H9 (cell line): Measurements from ENCODE around the gene AKIRIN2. TPM values are rescaled to one million over a fixed set of nuclear protein-coding genes. Genes with fewer than 3 reads are reported as not detected.

Experiments used
- DNase-seq: peaks from one replicate; pipeline ENCODE4 v3.0.0-alpha.2; 2017
- H2AFZ ChIP-seq: one replicate; pipeline ENCODE4 v1.6.1; 2013; ENCODE audit warnings: mild to moderate bottlenecking, low read length, control low read depth, moderate library complexity
- H2AK5ac ChIP-seq: 2 replicates; pipeline ENCODE4 v1.6.1; 2013; ENCODE audit warnings: low read length, control low read depth, mixed read lengths; ENCODE audit not compliant: insufficient read length
- H2BK120ac ChIP-seq: one replicate; pipeline ENCODE4 v1.6.1; 2013; ENCODE audit warnings: low read depth, mild to moderate bottlenecking, low read length, control low read depth, inconsistent platforms; ENCODE audit not compliant: poor library complexity, severe bottlenecking
- H2BK12ac ChIP-seq: 2 replicates; pipeline ENCODE4 v1.6.1; 2013; ENCODE audit warnings: low read length, control low read depth, mixed read lengths, low read depth; ENCODE audit not compliant: insufficient read length
- H2BK15ac ChIP-seq: 2 replicates; pipeline ENCODE4 v1.6.1; 2013; ENCODE audit warnings: low read depth, low read length, control low read depth
- H2BK20ac ChIP-seq: one replicate; pipeline ENCODE4 v1.6.1; 2013; ENCODE audit warnings: low read depth, mild to moderate bottlenecking, low read length, control low read depth, inconsistent platforms; ENCODE audit not compliant: poor library complexity, severe bottlenecking
- H2BK5ac ChIP-seq: 2 replicates; pipeline ENCODE4 v1.6.1; 2013; ENCODE audit warnings: low read length, control low read depth, mixed read lengths; ENCODE audit not compliant: insufficient read length
- H3K14ac ChIP-seq: 2 replicates; pipeline ENCODE4 v1.6.1; 2013; ENCODE audit warnings: low read length, control low read depth; ENCODE audit not compliant: insufficient read depth
- H3K18ac ChIP-seq: 2 replicates; pipeline ENCODE4 v1.6.1; 2013; ENCODE audit warnings: low read depth, mild to moderate bottlenecking, mixed read lengths, low read length, control low read depth; ENCODE audit not compliant: insufficient read length
- H3K23ac ChIP-seq: 2 replicates; pipeline ENCODE4 v1.6.1; 2013; ENCODE audit warnings: low read length, control low read depth, mixed read lengths, low read depth; ENCODE audit not compliant: insufficient read length
- H3K23me2 ChIP-seq: 2 replicates; pipeline ENCODE4 v1.6.1; 2013; ENCODE audit warnings: low read depth, mild to moderate bottlenecking, mixed read lengths, low read length, control low read depth; ENCODE audit not compliant: insufficient read length, poor library complexity, severe bottlenecking
- H3K27ac ChIP-seq: 2 replicates; pipeline ENCODE4 v1.5.1; 2013; ENCODE audit warnings: low read length, control low read depth, mixed read lengths, low read depth; ENCODE audit not compliant: insufficient read length
- H3K27me3 ChIP-seq: 2 replicates; pipeline ENCODE4 v1.6.1; 2013; ENCODE audit warnings: low read length, control low read depth, inconsistent platforms; ENCODE audit not compliant: insufficient read depth
- H3K4ac ChIP-seq: 2 replicates; pipeline ENCODE4 v1.6.1; 2013; ENCODE audit warnings: low read depth, mild to moderate bottlenecking, control low read depth, inconsistent platforms, low read length, moderate library complexity
- H3K4me1 ChIP-seq: 2 replicates; pipeline ENCODE4 v1.6.1; 2013; ENCODE audit warnings: low read length, control low read depth, inconsistent platforms; ENCODE audit not compliant: insufficient read depth
- H3K4me2 ChIP-seq: 2 replicates; pipeline ENCODE4 v1.6.1; 2013; ENCODE audit warnings: low read length, control low read depth, mixed read lengths; ENCODE audit not compliant: insufficient read length, insufficient read depth
- H3K56ac ChIP-seq: 2 replicates; pipeline ENCODE4 v1.6.1; 2013; ENCODE audit warnings: low read depth, mild to moderate bottlenecking, mixed read lengths, low read length, control low read depth; ENCODE audit not compliant: insufficient read length
- H3K79me1 ChIP-seq: 2 replicates; pipeline ENCODE4 v1.6.1; 2013; ENCODE audit warnings: low read depth, mild to moderate bottlenecking, moderate library complexity, low read length, control low read depth, inconsistent platforms; ENCODE audit not compliant: insufficient read depth, poor library complexity, severe bottlenecking
- H3K79me2 ChIP-seq: 2 replicates; pipeline ENCODE4 v1.6.1; 2013; ENCODE audit warnings: low read length, control low read depth, inconsistent platforms; ENCODE audit not compliant: insufficient read depth
- H3K9ac ChIP-seq: 2 replicates; pipeline ENCODE4 v1.6.1; 2013; ENCODE audit warnings: low read length, control low read depth, mixed read lengths; ENCODE audit not compliant: insufficient read length; ENCODE audit errors: extremely low read depth
- H3K9me3 ChIP-seq: one replicate; pipeline ENCODE4 v1.6.1; 2013; ENCODE audit warnings: low read depth, low read length, inconsistent platforms; ENCODE audit not compliant: control insufficient read depth
- H3T11ph ChIP-seq: one replicate; pipeline ENCODE4 v1.6.1; 2013; ENCODE audit warnings: mild to moderate bottlenecking, low read length, control low read depth, inconsistent platforms
- H4K20me1 ChIP-seq: one replicate; pipeline ENCODE4 v1.6.1; 2013; ENCODE audit not compliant: control insufficient read depth, insufficient read length, insufficient read depth
- H4K5ac ChIP-seq: 2 replicates; pipeline ENCODE4 v1.6.1; 2013; ENCODE audit warnings: low read depth, mild to moderate bottlenecking, mixed read lengths, low read length, control low read depth; ENCODE audit not compliant: insufficient read length
- H4K8ac ChIP-seq: replicated peaks from 2 replicates; pipeline ENCODE4 v1.6.1; 2013; ENCODE audit warnings: low read length, control low read depth, mixed read lengths, low read depth; ENCODE audit not compliant: insufficient read length
- H4K91ac ChIP-seq: 2 replicates; pipeline ENCODE4 v1.6.1; 2013; ENCODE audit warnings: low read depth, mild to moderate bottlenecking, moderate library complexity, mixed read lengths, low read length, control low read depth; ENCODE audit not compliant: insufficient read length
- H3K27ac Mint-ChIP-seq, 3 experiments: 2 replicates in 2 of 3; 3 replicates in 1 of 3; pipeline ENCODE4 v1.8.0; 2020 to 2021; ENCODE audit warnings: mixed read lengths in 3 of 3, mild to moderate bottlenecking in 1 of 3, moderate library complexity in 1 of 3
- H3K27me3 Mint-ChIP-seq: 2 replicates; pipeline ENCODE4 v1.8.0; 2021; ENCODE audit warnings: low read depth, mild to moderate bottlenecking, moderate library complexity, mixed read lengths
- H3K36me3 Mint-ChIP-seq, 3 experiments: 2 replicates in 2 of 3; 3 replicates in 1 of 3; pipeline ENCODE4 v1.8.0; 2020 to 2021; ENCODE audit warnings: low read depth in 3 of 3, mixed read lengths in 3 of 3; ENCODE audit not compliant: insufficient read depth in 1 of 3
- H3K4me1 Mint-ChIP-seq, 2 experiments: 2 replicates each; pipeline ENCODE4 v1.8.0; 2020; ENCODE audit warnings: mixed read lengths in 2 of 2
- H3K4me3 Mint-ChIP-seq, 2 experiments: 2 replicates in 1 of 2; 3 replicates in 1 of 2; pipeline ENCODE4 v1.8.0; 2020 to 2021; ENCODE audit warnings: mild to moderate bottlenecking in 2 of 2, mixed read lengths in 2 of 2, moderate library complexity in 1 of 2
- H3K9me3 Mint-ChIP-seq, 2 experiments: 2 replicates in 1 of 2; 3 replicates in 1 of 2; pipeline ENCODE4 v1.8.0; 2020; ENCODE audit warnings: mild to moderate bottlenecking in 2 of 2, mixed read lengths in 2 of 2, moderate library complexity in 1 of 2
- total RNA-seq: library from RNA; stranded (reverse); gene quantifications from 2 replicates; pipeline ENCODE4 v1.2.1, GENCODE V29; 2021
- TF ChIP-seq, protein P1 (sequence below): fragments of 200-600 bp; sonication (generic); conservative IDR thresholded peaks from 3 replicates; pipeline ENCODE4 v1.8.0; 2021; ENCODE audit warnings: antibody characterized with exemption, mild to moderate bottlenecking

AKIRIN2 gene
- total RNA-seq, 1 experiment from 2014 or later = 75.7 TPM

DNA sequence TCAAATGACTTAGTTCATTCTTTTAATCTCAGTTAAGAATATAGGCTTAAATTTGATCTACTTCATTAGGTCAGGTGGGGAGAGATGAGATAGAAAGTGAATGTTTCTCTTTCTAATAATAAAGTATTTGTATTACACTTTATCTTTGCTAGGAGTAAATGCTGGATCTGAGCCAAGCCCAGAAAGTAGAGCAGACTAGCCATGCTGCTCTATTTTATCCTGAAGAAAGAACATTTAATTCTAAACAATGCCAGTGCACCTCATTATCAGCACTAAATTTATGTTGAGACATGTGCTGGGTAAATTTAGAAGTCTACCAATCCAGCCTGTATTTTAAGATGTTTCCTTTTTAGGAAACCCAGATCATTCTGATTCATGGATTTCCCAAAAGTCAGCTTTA, 43.5 kb downstream of the AKIRIN2 start:
- Mint-ChIP-seq H3K4me1 (peaks cover 12% of the 10 kb centered on the region in 2 experiments), H3K27ac (no peak overlapping the region), H3K9me3 (no peaks in the 10 kb centered on the region), H3K27me3 (no peaks in the 10 kb centered on the region; the same call in 1 of the 2 replicates), H3K36me3 (peaks cover 27 to 69% (median 64%) of the 10 kb centered on the region in 3 experiments), H3K4me3 (no peak overlapping the region; a peak in 1 of 5 replicates)
- Histone ChIP-seq H3K79me1 (no peaks in the 10 kb centered on the region), H3K14ac (no peak overlapping the region), H3K23ac (no peak overlapping the region), H4K8ac (no peak overlapping the region), H3K9ac (no peak overlapping the region), H4K5ac (no peak overlapping the region), H3K9me3 (no peaks in the 10 kb centered on the region), H3K4me2 (no peak overlapping the region), H3K27me3 (no peaks in the 10 kb centered on the region), H3K56ac (no peak overlapping the region), H2AFZ (no peak overlapping the region), H2BK5ac (no peak overlapping the region), H2BK12ac (no peak overlapping the region), H4K20me1 (no peaks in the 10 kb centered on the region), H3K79me2 (no peaks in the 10 kb centered on the region), H3K27ac (no peak overlapping the region), H3T11ph (no peak overlapping the region), H3K18ac (no peak overlapping the region), H2BK20ac (no peak overlapping the region), H2BK120ac (no peak overlapping the region), H3K4ac (no peak overlapping the region), H4K91ac (no peak overlapping the region), H3K23me2 (no peaks in the 10 kb centered on the region), H3K4me1 (no peaks in the 10 kb centered on the region), H2AK5ac (no peak overlapping the region), H2BK15ac (no peak overlapping the region)
- TF ChIP-seq, protein P1, sequence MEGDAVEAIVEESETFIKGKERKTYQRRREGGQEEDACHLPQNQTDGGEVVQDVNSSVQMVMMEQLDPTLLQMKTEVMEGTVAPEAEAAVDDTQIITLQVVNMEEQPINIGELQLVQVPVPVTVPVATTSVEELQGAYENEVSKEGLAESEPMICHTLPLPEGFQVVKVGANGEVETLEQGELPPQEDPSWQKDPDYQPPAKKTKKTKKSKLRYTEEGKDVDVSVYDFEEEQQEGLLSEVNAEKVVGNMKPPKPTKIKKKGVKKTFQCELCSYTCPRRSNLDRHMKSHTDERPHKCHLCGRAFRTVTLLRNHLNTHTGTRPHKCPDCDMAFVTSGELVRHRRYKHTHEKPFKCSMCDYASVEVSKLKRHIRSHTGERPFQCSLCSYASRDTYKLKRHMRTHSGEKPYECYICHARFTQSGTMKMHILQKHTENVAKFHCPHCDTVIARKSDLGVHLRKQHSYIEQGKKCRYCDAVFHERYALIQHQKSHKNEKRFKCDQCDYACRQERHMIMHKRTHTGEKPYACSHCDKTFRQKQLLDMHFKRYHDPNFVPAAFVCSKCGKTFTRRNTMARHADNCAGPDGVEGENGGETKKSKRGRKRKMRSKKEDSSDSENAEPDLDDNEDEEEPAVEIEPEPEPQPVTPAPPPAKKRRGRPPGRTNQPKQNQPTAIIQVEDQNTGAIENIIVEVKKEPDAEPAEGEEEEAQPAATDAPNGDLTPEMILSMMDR = no peak
- DNase-seq = no peak
